GM18499 (cell line): ENCODE measurements around the gene GDPD1.
A peak's percentile ranks its signal among the peaks of the same experiment; 100 is the strongest.
"Not testable (repeated sequence)": the region's sequence is repeated elsewhere in the genome, so short reads cannot be mapped to it uniquely, and the experiment has no call there.

Experiments
- ATAC-seq: cut with Tn5 transposase; IDR thresholded peaks from one replicate; pipeline ENCODE4 v1.9.1; 2021; ENCODE audit warnings: moderate number of reproducible peaks; ENCODE audit not compliant: insufficient read depth, unreplicated experiment

GDPD1 gene

DNA sequence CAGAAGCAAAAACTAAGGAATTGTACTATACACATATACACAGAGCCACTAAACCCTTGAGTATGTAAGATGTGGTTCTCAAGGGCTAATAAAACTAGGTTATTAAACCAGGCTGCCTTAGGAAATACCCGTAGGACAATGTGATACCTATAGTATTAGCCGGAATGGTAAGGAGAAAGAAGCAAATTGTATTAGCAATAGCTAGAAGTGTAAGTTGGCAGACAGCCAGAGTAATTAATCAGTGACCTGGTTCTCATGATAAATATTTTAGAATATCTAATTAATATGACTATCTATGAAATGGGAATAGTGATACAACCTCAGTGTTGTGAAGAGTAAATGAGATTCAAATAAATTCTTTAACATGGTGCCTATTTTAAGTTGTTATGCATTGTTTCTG, 18.6 kb downstream of the GDPD1 start:
- ATAC-seq: no peak

DNA sequence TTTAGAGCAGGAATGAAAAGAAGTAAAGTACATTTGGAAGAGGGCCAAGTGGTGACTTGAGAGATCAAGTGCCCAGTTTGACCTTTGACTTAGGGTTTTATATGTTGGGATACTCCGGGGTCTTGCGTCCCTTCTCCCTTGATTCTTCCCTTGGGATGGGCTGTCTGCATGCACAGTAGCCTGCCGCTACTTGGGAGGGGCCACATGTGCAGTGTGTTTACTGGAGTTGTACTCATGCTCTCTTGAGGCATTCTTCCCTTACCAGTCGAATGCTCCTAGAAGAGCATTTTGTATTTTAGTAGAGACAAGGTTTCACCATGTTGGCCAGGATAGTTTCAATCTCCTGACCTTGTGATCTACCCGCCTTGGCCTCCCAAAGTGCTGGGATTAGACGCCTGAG, 23.8 kb downstream of the GDPD1 start:
- no peak for ATAC-seq

DNA sequence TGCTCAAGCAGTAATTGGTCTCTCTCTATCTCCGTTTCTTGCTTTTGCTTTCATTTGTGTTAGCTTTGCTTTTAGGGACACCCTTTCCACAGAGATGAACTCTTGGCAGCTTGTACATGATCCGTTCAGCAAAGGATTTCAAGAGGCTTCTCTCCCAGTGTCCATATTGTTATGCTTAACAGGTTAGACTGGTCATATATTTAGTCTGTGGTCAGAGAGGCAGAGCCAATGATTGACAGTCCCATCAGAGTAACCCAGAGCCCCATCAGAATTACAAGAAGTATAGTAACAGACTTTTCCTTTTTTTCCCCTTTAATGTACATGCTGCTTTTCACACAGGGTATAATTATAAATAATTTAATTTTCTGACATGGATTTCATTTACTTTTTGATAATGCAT, 34.4 kb downstream of the GDPD1 start:
- ATAC-seq: no peak

DNA sequence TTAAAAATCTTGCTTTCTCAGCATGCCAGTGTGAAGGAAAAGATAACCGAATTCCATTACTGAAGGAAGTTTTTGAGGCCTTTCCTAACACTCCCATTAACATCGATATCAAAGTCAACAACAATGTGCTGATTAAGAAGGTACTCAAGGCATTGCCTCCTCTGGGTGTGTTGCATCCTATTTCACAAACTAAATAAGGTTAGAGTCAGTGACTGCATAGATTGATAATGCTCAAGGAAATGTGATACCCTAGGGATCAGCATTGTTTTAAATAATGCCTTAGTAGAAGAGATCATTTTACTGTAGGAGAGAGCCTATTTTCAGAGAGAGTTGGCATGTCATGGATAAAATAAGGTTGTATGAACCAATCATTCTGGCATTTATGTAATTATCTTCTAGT, 36.8 kb downstream of the GDPD1 start:
- ATAC-seq: no peak

DNA sequence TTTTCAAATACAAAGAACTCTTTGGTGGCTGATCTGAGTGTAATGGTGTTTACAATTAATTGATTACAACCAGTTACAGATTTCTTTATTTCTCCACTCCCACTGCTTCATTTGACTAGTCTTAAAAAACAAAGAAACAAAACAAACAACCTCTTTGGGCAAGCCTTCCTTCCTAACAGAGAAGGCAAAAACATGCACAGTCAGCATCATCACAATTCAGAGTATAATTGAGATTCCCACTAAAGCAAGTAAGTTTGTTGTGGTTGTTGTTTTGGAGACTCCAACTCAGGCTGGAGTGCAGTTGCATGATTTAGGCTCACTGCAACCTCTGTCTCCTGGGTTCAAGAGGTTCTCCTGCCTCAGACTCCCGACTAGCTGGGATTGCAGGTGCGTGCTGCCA, 40.4 kb downstream of the GDPD1 start:
- ATAC-seq: no peak

DNA sequence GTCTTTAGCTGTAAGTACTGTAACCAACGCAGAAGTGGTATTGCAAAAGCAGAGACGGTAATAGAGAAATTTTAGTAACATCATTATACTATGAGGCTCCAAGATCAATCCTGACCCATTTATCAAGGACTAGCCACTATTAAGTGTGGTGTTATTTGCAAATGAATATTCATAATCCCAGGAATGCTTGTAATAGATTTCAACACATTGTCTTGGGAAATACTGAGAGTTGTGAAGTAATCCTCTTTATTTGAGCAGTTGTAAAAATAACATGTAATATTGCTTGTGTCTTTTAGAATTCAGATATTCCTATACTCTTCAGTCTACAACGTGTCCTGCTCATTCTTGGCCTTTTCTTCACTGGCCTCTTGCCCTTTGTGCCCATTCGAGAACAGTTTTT, 46.4 kb downstream of the GDPD1 start:
- ATAC-seq: no peak

DNA sequence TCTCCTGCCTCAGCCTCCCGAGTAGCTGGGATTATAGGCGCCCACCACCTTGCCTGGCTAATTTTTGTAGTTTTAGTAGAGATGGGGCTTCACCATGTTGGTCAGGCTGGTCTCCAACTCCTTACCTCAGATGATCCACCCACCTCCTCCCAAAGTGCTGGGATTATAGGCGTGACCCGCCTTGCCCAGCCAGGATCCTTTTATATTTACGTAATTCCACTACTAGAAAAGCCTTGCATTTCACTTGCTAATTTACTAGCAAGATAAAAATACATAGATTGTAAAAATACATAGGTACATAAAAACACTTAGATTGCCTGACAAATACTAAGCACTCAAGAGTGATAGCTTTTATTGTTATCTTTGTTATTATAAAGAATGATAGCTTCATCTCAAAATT, 47.5 kb downstream of the GDPD1 start:
- no peak for ATAC-seq

DNA sequence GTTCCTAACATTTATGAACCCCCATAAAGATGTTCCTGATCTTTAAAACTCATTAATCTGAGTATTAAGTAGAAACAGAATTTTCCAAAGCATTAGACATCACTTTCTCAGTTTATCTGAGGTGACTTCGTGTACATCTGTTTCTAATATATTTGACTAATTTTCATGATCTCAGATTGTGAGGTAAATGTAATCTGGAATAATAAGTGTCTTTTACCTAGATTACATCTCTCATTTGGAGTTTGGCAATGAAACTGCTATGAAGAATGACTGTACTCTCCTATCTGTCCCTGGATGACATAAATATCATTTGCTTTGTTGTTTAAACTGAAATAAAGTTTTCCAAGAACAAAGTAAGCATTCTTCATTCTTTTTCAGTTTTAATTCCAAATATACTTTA, 55.3 kb downstream of the GDPD1 start:
- no peak for ATAC-seq

DNA sequence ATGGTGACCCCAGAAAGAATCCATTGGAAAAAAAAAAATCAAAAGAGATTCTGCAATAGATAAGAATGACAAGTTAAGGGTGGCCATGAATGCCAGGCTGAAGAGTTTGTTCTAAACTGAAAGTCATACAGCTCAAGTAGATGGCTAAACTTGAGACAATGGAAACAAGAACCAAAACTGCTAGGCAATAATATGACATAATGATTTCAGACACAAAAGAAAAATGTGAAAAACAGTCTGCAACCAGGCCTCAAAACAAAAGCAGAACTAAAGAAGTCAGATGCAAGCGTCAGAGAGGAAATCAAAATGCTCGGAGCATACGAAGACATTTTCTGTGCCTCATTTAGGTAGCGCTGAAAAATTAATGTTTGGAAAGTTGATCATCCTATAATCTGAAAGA, 56.7 kb downstream of the GDPD1 start:
- ATAC-seq: peak; percentile 63

DNA sequence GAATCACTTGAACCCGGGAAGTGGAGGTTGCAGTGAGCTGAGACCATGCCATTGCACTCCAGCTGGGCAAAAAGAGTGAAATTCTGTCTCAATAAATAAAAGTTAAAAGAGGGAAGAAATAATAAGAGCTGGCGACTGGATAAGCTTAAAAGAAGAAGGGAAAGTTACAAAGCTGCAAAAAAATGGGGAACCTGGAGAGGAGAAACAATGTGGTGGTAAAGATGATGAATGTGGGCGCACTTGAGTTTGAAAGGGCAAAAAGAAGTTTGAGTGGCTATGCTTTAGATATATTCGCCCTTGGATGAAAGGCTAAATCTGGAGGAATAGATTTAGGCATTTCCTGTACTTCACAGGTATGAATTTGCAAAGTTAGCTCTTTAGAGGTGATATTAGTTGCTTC, 58.1 kb downstream of the GDPD1 start:
- ATAC-seq: no peak

DNA sequence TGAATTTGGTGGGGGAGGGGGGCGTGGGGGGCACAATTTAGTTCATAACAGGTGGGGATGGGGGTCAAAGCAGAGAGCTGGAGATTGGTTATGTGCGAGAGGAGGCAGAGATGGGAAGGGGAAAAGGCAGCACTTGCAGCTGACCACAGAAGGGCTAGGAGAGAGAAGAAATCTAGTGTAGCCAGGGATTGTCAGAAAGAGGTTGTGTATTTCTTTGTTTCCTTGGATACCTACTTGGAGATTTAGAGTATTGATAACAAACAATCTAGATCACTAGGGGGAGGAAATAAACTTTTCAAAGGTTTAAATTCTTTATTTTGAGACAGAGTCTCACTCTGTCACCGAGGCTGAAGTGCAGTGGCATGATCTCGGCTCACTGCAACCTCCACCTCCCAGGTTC, 64.0 kb downstream of the GDPD1 start:
- no peak for ATAC-seq

DNA sequence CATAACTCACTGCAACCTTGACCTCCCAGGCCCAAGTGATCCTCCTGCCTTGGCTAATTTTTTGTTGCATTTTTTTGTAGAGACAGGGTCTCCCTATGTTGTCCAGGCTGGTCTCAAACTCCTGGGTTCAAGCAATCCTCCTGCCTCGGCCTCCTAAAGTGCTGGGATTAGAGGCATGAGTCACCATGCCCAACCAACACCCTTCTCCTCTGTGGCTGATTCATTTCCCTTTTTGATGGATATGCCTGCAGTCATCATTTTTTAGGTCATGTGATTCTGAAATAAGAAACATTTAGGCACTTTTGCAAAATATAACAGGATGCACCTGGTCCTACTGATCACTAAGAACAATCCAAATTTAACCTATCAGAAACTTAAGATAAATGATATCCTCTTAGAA, 67.1 kb downstream of the GDPD1 start:
- no peak for ATAC-seq

DNA sequence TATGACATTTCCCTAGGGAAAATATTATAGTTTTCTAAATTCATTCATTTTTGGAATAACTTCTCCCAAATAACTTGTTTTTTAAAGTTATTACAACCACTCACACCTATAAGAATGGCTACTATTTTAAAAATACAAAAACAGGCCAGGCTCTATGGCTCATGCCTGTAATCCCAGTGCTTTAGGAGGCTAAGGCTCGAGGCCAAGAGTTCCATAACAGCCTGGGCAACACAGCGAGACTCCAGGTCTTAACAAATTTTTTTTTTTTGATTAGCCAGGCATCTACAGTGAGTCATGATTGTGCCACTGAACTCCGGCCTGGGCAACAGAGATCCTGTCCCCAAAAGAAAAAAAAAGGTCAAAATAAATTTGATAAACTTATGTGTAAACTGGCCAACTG, 67.6 kb downstream of the GDPD1 start:
- no peak for ATAC-seq

DNA sequence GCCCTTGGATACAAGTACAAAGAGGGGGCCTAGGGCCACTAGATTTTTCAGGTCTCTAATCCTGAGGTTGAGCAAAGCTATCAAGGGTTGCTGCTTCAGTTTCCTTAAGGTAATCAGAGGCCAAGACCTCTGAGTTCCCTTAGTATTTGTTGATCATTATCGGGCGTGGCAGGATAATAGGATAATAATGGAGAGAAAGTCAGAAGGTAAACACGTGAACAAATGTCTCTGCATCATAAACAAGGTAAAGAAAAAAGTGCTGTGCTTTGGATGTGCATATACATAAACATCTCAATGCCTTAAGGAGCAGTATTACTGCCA, 69.6 kb downstream of the GDPD1 start:
- no peak for ATAC-seq

DNA sequence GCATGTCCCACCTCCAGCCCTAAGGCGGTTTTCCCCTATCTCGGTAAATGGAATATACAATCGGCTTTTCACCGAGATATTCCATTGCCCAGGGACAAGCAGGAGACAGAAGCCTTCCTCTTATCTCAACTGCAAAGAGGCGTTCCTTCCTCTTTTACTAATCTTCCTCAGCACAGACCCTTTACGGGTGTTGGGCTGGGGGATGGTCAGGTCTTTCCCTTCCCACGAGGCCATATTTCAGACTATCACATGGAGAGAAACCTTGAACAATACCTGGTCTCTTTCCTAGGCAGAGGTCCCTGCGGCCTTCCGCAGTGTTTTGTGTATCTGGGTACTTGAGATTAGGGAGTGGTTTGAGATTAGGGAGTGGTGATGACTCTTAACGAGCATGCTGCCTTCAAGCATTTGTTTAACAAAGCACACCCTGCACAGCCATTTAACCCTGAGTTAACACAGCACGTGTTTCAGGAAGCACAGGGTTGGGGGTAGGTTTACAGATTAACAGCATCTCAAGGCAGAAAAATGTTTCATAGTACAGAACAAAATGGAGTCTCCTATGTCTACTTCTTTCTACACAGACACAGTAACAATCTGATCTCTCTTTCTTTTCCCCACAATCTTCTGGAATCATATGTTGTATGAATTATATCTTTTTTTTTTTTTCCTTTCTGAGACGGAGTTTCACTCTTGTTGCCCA, 70.1 kb downstream of the GDPD1 start:
- not testable (repeated sequence) for ATAC-seq

DNA sequence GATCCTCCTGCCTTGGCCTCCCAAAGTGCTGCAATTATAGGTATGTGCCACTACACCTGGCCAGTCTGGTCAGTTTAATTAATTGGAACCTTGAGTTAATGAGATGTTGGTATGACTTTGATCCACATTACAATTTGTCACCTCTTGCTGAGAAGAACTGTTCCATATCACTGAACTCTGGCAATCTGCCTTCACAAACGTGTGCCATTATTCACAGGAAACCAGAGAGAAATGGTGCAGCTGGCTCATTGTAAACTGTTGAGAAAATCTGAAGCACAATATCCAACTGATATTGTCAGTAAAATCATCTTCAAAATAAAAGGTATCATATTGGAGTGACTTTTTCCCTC, 71.8 kb downstream of the GDPD1 start:
- no peak for ATAC-seq

DNA sequence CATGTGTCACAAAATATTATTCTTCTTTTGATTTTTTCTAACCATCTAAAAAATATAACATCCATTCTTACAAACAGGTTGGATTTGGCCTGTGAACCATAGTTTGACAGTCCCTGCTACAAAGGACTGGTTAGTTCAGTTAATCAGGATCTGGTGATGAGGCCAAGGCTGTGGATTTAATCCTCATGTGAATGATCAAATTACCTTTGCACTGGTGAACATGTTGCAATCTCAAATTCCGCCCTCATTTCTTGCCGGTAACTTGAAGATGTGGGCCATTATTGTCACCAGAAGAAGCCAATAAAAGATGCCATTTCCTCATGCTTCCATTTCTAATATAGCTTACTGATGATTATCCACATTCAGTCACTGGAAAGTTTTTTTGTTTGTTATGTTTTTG, 75.9 kb downstream of the GDPD1 start:
- ATAC-seq: no peak

DNA sequence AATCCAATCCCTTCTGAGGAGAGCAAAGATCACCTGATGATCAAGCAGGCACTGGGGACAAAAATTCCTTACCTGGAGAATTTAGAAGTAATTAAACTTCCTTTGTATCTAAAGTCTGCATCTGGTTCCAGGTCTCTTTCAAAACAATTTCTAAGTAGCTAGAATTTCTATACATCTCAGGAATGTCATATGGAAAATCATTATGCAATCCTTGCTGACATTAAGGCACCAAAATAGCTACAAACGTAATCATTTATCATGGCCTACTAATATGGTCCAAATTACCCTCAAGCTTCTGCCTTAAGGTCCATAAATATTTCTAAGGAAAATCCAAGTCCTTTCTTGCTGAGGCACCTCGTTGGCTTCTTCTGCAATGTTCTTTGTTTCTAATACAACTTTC, 78.2 kb downstream of the GDPD1 start:
- ATAC-seq: no peak

DNA sequence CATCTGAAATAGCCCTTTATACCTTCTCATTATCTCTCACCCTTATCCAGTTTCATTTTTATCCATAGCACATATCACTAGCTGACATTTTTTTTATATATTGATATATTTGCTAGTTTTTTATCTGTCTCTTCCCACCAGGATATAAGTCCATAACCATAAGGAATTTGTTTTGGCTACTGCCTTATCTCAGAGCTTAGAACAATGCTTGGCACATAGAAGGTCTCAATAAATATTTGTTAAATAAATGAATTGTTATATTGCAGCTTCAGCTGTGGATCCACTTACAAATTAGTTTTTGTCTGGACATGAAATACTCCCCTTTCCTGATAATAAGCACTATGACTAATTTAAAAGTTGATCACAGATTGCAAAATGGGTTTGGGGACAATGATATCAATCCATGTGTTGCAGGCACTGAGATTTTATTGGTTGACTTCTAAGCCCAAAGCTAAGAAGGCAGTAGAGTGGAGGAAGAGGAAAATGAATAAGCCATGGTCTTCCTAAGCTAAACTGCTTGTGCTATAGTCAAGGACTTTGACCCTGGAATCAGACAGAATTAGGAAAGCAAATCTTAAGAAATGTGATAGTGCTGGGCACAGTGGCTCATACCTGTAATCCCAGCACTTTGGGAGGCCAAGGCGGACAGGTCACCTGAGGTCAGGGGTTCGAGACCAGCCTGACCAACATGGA, 79.2 kb downstream of the GDPD1 start:
- no peak for ATAC-seq

DNA sequence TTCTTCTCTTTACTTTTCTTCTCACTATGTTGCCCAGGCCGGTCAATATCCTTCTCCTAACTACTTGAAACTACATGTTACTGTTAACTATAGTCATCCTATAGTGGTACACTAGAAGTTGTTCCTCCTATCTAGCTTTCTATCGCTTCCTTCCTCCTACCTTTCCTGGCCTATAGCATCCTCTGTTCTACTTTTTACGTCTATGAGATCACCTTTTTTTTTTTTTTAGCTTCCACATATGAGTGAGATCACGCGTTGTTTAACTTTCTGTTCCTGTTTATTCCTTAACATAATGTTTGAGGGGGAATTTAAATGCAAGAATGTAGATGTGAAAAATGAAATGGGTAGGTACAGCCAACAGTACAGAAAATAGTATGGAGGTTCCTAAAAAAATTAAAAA, 80.6 kb downstream of the GDPD1 start:
- no peak for ATAC-seq

DNA sequence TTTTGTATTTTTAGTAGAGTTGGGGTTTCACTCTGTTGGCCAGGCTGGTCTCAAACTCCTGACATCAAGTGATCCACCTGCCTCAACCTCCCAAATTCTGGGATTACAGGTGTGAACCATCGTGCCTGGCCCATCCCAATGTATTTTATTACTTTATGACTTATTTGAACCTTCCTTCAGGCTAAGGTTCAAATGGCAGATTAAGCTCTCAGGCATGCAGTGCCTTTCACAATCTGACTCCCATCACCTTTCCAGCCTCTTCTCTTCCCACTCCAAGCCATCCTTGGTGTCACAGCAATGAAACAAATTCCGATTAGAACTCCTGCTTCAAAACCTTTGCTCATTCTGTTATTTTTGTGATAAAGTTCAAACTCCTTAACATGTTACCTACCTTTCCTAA, 84.5 kb downstream of the GDPD1 start:
- no peak for ATAC-seq

DNA sequence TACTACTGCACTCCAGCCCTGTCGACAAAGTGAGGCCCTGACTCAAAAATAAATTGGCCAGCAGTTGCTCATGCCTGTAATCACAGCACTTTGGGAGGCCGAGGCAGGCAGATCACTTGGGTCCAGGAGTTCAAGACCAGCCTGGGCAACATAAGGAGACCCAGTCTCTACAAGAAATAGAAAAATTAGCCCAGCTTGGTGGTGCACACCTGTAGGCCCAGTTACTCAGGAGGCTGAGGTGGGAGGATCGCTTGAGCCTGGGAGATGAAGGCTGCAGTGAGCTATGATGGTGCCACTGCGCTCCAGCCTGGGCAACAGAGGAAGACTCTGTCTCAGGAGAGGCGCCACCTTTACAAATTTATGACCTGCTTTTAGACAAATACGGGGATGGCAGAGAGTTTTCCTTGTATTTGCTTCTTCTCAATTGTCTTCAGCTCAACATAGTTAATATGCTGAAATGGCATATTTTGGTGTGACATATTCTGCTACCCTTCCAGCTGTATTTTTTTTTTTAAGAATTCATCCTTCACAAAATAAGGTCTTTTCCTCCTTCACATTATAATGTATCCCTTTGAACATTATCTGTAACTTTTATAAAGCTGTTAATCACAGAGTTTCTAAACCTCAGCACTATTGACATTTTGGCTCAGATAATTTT, 90.1 kb downstream of the GDPD1 start:
- ATAC-seq: no peak
